ENCODE data around the gene ZNF407.
A peak's percentile ranks its signal among the peaks of the same experiment; 100 is the strongest.

Gene ZNF407

DNA sequence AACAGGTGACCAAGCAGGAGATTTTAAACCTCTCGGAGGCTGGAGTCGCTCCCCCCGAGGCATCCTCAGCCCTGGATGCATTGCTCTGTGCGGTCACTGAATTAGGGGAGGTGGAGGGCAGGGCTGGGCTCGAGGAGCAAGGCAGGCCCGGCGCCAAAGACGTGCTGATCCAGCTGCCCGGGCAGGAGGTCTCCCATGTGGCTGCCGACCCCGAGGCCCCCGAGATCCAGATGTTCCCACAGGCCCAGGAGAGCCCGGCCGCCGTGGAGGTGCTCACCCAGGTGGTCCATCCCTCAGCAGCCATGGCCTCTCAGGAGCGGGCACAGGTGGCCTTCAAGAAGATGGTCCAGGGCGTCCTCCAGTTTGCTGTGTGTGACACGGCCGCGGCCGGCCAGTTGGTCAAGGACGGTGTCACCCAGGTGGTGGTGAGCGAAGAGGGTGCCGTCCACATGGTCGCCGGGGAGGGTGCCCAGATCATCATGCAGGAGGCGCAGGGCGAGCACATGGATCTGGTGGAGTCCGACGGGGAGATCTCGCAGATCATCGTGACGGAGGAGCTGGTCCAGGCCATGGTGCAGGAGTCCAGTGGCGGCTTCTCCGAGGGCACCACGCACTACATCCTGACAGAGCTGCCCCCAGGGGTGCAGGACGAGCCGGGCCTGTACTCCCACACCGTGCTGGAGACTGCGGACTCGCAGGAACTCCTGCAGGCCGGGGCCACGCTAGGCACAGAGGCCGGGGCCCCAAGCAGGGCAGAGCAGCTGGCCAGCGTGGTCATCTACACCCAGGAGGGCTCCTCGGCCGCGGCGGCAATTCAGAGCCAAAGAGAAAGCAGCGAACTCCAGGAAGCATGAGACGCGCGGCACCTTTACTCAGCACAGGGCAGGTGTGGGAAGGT is 466.2 kb downstream of the ZNF407 start:
- no peak for DNase-seq

DNA sequence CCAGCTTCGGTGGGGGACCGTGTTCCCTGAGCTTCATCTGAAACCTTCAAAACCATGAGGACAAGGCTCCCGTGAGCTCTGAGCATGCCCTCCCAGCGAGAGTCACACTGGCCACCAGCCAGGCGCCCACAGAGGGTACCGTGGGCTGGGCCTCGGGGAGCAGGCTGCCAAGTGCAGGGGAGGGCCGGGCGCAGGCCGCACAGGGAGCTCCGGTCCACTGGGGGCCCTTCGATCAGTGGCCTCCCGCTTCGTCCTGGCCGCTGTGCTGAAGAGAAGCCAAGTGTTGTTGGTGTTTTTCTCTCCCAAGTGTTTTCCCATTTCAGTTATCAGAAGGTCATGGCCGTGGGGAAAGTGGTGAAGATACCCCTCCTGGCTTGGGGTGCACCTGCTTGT is 466.8 kb downstream of the ZNF407 start:
- no peak for DNase-seq

DNA sequence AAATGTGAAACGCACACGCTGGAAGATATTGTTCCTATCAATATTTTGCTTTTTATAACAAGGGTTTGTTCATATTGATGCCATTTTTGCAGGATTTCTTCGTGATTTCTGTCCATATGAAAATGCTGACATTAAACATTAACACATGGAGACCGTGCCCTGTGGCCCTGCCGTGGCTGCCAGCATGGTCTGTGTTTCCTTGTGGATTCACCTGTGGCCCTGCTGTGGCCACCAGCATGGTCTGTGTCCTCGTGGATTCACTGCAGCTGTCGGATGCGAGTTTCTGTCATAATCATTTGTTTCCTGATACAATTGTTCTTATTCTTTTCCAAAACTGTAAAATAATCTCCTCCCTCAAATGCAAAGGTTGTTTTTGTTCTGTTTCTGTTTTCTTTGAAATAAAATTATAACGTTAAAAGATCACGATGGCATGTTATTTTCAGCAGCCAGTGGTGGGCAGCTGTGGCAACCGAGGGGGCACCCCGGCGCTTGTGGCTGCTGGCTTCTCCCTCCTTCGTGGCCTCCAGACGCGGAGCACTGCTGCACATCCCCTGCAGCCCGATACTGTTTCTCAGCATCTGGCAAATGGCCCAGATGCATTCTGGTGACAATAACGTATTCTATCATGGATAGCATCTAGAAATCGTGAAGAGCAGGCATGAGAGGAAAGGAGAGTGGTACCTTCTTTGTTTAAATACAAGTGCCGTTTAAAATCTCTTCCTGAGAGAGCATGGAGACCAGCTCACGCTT is 467.8 kb downstream of the ZNF407 start:
- no peak for DNase-seq

DNA sequence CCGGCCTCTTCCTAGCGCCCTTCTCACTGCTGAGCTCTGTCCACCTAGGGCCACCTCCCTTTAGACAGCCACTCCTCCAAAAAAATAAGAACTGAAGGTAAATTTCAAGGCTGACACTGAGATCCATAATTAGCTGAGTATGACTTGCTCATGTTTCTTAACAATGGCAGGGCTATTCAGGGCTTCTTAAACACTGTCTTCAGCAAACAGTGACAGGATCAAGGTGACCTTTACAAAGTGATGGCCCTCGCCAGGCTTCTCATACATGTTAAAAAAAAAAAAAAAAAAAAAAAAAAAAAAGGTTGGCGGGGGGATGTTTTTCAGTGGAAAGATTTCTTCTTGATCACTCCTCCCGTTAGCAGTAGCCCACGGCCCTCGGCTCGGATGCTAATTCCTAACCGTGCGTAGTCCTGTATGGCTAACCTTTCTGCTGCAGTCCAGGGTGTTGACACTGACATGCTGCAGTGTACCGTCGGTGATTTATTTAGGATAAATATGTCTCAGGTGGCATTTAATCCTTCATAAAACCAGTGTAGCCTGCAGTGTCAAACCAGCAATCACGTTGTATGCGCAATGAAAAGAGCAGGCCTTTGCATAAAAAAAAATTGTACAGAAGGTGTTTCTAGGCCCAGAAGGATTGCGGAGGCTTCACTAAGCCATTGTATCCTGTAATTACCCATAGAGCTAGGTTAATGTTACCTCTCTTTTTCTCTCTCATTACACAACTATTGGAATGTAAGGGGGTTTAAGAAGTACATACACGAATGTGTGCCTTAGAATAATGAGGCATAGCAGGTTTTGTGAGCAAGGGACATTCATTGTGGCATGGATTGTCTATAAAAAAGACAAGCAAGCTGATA is 468.6 kb downstream of the ZNF407 start:
- no peak for DNase-seq

DNA sequence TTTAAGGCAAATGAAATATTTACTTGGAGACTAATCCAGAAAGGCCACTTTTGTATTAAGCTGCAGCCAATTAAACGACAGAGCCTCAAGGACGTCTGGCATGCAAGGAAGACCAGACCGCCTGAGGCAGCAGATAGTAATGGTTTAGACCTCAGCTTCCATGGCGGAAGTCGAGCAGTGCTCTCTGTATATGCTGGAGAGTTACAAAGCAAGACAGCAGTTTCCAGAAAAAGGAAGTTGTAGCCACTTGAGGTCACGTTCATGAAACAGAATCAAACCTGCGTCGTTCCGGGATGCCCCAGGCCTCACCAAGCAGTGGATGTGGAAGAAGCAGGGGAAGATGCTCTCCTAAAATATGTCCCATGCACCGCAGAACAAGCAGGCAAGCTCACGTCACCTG is 469.3 kb downstream of the ZNF407 start:
- DNase-seq = peak; percentile 4

DNA sequence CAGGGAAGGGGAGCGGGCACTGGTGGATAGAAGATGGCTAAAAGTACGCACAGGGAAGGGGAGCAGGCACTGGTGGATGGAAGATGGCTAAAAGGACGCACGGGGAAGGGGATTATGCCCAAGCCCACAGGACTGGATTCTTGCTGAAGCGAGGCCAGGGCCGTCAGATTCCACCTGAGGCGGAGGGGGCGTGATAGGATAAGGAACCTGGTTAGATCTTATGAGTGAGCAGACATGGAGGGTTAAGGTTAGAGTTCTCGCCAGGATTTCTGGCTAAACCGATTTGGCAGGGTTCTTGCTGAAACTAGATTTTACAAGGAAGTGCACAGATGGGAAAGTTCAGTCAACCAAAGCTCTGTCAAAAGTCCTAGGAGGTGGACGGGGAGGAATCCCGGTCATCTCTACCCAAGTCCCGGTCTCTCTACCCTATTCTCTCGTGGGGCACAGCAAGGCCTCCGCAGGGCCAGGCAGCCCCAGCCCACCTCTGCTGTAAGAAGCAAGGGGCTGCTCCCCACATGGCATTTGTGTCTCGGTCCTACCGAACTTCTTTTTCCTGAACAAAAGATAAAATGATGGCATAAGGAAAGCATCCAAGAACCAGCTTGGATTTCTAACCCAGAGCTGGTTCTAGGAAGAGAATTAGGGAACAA is 470.5 kb downstream of the ZNF407 start:
- no peak for DNase-seq

DNA sequence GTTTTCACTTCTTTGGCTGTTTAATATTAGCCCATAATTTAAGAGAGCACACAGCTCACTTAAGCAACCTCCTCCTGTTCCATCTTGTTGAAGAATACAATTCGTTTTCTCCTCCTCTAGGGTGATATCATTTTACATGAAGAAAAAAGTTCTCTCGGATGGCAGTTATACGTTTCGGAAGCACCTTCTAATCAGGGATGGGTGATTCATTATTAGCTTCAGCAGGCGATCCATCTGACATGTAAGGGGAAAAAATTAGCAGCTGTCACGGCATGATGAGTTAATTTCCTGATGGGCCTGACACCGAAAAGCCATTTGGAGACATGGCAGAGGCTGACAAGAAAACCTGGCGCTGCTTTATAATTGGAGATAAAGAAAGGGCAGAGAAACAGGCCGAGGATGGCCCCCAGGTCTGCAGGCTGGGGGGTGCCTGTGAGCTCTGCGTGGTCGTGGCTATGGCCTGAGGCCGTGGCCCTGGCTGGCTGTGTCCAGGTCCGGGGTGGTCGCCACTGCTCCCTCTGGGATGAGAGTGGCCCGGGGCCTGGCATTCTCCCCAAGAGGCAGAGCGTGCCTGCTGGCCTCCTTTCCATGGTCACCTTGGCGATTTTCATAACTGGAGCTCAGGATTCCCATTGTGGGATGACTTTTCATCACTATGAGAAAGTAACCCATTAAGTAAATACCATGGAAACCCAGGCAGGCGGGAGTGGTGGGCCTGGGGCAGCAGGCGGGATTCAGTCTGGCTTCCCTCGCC is 471.2 kb downstream of the ZNF407 start:
- no peak for DNase-seq

DNA sequence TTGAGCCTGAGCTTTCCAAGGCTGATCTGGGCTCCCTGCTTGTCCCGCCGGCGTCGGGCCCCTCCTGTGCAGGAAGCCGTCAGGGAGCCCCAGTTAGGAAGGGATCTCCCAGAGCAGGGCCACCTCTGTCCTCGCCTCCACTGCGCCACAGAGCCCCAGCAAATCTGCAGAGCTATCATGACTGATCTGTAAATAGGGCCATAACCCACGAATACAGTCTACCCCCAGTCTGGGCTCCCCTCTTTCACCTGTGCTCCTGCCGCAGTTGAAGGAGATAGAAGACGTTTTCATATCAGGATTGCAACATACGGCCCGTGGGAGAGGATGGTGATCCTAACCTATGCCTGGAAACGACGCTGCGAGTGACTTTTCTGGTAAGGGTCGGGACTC is 472.6 kb downstream of the ZNF407 start:
- no peak for DNase-seq

DNA sequence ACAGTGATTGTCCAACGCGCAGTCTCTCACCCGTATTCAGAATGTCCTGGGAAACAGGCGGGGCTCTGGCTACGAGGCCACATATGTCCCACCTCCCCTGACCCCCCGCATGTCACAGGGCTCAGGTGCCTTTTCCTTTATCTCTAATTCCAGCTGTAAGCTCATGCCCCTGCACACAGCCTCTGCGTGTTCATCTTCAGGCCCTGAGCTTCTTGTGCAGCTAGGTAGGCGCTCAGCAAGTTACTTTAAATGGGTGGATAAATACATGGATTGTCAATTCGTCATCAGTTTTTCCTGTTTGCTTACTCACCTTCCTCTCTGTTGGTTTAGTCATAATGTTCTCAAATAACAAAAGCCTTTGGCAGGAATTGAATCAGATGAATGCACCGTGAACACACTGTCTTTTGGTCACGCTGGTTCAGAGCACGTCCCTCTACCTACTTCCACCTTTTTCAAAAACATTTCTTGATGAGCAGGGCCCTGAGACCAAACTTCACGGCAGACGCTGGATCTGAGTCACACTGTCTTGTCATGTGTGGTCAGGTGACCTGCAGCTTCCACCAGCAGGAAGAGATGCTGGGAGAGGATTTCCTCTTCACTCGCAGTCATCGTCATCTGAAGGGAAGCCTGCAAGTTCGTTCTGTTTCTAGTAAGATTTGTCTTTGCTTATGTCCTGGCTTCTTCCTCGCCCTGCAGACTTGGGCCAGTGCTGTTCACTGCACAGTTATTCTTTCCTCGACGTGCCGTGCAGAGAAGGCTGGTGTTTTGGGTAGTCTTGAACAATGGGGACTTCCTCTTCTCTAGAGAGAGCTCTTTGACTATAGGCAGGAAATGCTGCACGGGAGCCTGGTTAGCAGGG is 473.2 kb downstream of the ZNF407 start:
- peak; percentile 94 for DNase-seq

DNA sequence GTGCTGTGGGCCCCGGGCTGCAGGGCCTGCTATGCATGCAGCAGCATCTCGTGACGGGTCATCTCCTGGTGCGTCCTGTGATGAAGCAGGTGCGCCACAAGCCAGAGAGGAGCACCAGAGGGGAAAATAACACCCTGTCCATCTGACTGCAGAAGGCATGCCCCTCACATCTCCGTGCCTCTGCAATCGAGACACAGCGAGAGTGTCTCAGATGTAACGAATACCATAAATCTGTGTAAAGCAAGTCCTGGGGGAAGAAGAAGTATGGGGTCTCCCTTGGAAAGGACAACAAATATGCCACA is 473.8 kb downstream of the ZNF407 start:
- DNase-seq = no peak

DNA sequence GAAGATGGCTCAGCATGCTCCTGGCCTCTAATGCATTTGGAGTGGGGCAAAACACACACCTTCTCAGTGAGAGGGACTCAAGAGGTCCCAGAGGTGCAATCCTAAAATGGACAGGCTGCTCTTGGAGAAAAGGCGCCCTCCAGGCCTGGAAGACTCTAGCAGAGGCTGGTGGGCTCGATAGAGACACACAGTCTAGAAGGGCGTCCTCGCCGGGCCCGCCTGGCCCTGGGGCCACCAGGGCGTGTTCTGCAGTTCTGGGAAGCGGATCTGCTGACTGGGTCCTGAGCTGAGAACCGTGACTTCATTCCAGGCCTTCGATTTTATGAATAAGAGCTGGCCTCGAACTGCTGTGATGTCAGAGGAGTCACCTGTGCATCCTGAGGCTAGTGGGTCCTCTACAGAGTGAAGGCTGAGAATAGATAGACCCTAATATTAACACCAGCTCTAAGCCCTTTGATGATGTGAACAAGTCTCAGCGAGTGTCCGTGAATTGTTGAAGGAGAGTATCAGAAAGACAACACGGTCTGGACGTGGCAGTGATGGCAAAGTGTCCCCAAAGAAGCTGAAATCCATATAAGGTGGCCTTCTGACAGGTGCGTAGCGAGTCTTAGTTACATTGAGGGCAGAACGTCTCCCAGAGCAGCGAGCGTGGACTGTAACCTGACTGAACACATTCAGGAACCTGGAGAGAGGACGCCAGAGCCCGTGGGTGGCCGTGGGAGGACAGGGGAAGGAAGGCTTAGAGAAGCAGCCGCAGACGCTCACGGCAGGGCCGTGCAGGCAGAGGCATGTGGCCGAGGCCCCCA is 474.4 kb downstream of the ZNF407 start:
- DNase-seq = no peak

DNA sequence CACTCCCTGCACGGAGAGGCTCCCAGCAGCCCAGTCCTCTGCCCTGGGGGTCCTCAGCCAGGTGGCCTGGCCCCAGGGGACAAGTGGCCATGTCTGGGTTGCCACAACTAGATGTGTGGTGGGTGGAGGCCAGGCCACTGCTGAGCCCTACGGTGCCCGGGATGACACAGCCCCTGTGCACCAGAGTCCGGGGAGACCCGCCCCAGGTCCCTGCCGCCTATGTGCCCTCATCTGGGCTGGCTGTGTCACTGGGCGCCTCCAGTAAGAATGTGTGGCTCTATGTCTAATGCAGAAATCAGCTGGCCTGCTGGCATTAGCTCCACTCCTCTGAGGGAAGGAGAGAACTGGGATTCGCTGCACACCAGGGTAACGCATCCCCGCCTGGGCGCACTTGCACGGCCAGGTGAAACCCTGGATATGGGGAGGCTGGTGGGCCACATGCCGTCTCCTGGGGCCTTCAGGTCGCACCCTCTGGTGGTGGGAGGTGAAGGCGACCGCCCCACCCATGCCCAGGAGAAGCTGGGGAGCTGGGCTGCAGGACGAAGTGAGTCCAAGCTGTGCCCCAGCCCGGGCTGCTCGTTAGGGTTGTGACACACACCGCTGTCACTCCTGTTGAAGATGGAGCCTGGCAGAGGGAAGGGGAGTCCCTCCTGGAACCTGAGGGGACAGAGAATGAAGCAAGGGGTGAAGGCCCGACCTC is 475.2 kb downstream of the ZNF407 start:
- no peak for DNase-seq

DNA sequence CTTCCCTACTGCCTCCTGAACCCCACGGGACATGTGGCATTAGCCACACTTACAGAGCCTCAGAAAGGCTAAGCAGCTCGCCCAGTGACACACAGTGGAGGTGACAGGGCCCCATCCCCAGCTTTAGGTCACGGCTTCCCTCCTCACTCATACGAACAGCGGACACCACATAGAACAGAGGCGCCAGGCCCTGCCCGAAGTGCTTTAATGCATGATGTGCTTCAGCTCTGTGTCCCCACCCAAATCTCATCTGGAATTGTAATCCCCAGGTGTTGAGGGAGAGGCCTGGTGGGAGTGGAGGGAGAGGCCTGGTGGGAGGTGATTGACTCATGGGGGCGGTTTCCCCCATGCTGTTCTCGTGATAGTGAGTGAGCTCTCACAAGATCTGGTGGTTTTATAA is 476.0 kb downstream of the ZNF407 start:
- no peak for DNase-seq

DNA sequence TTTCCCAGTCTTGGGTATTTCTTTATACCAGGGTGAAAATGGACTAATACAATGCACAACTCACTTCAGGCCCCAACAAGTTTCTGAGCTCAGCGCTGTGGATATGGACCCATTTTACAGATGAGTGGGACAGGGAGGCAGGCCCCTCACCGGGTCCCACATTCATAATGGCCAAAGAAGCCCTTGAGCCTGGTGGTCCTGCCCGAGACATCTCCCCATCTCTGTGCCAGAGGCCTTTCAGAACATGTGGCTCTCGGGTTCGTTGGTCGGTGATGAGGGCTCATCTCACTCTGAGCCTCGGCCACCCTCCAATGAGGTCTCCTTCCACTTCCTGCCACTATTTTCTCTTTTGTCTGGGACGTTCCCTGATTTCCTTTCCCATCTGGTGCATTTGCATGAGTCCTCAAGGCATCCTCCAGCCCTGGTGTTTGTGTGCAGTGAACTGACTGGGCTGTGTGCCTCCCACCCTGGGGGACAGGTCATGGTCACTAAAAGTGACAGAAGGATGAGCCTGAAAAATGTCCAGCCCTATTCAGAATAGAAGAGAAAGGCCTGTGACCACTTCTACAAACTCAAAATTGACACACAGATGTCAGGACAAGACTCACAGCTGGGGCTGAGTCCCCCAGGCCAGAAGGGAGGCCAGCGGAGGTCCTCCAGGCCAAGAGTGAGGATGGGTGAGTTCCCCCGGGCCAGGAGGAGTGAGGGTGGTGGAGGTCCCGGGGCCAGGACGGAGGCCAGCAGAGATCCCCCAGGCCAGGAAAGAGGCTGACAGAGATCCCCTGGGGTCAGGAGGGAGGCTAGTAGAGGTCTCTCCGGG is 476.7 kb downstream of the ZNF407 start:
- no peak for DNase-seq

DNA sequence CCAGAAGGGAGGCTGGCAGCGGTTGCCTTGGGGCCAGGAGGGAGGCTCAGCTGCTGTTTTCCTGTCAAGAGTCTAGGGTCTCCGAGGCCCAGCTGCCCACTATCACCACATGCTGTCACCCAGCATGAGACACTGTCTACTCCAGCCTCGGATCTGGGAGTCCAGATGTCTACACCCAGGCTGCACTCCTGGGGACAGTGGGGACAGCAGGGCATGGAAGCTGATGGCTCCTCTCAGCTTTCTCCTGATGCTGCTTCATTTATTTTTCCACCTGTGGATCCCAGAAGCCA is 477.3 kb downstream of the ZNF407 start:
- DNase-seq = no peak

DNA sequence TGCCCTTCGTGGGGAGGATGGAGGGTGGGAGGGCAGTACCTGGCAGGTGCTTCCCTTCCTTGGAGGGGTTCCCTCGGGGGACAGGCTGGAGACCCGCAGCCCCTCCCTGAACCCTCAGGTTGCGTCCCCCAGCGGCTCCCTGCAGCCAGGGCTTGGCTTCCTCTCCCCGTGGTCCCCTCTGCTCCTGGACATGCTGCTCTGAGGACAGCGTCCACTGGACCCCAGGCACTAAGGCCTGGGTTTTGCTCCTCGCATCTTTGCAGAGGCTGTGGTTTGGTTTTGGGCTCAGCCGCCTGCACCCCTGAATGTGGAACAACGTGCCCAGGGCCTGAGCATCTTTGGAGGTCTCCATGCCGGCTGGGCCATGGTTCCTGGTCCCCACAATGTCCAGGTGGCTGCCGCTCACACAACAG is 477.8 kb downstream of the ZNF407 start:
- no peak for DNase-seq

DNA sequence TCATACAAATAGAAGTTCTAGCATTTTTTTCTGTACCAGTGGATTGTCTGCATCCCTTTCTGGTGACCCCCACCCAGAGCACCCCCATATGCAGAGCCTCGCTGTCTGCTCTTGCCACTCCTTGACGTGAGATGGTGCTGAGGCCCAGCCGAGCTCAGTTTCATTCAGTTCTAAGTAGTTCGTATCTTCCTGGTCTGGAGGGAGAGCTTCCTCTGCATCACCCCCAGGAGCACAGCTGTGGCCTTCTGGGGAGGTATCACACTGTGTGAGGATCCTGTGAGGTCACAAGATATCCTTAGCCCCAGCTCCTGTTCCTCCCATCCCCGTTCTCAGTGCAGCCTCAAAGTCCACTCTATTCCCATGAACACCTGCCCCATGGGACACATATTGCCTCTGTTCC is 478.6 kb downstream of the ZNF407 start:
- DNase-seq = no peak

DNA sequence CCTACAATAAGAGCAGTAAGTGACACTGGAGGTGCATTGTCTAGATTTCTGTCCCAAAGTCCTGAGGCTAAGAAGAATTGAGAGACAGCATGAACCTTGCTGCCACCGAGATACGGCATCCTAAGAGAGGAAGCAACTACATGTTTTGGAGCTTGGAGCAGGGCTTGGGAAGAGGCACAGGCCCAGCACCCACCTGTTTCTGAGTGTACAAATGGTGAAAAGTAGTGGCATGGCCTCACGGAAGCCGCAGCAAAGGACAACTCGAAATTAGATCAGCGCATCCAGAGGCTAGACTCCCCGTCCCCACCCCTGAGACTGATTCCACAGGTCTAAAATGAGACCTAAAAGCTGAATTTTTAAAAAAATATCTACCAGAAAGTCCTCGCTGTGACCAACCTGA is 483.8 kb downstream of the ZNF407 start:
- DNase-seq = no peak

DNA sequence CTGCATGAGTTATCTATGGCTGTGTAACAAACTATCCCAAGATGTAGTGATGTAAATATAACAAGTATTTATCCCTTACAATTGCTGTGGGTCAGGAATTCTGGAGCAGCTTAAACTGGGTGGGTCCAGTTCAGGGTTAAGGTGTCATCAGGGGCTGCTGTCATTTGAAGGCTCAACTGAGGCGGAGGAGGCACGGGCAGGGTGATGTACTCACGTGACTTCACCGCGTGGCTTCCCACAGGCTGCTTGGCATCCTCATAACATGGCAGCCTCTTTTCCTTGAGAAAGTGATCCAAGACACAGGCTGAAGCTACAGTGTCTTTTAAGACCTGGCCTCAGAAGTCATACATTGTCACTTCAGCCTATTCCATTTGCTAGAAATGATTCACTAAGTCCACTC is 485.5 kb downstream of the ZNF407 start:
- DNase-seq = no peak

Measured in CD4-positive, alpha-beta T cell treated with Interleukin-4 for 4 hours (primary cell).